Measurements from ENCODE around the gene EPAS1.

DNA sequence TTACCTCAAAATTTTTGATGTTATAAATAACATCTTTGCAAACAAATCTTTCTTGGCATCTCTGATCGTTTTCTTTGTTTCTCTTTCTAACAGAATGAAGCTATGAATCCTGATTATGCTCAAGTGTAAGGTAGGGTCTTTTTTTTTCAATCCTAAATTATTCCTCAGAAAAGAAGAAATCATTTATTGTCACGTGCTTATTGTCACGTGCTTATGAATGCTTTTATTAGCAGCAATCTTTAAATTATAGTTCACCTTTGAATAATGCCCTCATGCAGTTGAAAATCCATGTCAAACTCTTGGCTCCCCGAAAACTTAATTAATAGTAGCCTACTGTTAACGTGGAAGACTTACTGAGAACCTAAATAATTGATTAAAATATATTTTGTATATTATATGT, 39.2 kb upstream of the EPAS1 start:
- TF ChIP-seq, protein P1, sequence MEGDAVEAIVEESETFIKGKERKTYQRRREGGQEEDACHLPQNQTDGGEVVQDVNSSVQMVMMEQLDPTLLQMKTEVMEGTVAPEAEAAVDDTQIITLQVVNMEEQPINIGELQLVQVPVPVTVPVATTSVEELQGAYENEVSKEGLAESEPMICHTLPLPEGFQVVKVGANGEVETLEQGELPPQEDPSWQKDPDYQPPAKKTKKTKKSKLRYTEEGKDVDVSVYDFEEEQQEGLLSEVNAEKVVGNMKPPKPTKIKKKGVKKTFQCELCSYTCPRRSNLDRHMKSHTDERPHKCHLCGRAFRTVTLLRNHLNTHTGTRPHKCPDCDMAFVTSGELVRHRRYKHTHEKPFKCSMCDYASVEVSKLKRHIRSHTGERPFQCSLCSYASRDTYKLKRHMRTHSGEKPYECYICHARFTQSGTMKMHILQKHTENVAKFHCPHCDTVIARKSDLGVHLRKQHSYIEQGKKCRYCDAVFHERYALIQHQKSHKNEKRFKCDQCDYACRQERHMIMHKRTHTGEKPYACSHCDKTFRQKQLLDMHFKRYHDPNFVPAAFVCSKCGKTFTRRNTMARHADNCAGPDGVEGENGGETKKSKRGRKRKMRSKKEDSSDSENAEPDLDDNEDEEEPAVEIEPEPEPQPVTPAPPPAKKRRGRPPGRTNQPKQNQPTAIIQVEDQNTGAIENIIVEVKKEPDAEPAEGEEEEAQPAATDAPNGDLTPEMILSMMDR (IDR thresholded peaks at IDR 0.05), result no peak
- TF ChIP-seq POLR2A (IDR thresholded peaks at IDR 0.05) (no peak), POLR2AphosphoS5 (IDR thresholded peaks at IDR 0.05) (no peak)

Measured in breast epithelium (tissue), 3 donors.